Adrenal gland (tissue), 12 donors: ENCODE results near the gene NAT10. TPM values are rescaled to one million over a fixed set of nuclear protein-coding genes. Genes with fewer than 3 reads are reported as not detected.

Experiments used
- DNase-seq, 7 donors: peaks; one replicate each; pipeline ENCODE4 v3.0.0-alpha.2; 2019 to 2020
- H3K27ac ChIP-seq, 5 donors: fragments of 200-600 bp; sonication (generic) in 4 of 5; 1 replicate in 3 of 5; 2 replicates in 2 of 5; pipeline versions ENCODE4 v1.5.1 to v1.8.0; 2016 to 2020; ENCODE audit warnings: mild to moderate bottlenecking in 1 of 5
- H3K27me3 ChIP-seq: fragments of 200-600 bp; 2 replicates; pipeline ENCODE4 v1.8.0; 2021
- H3K36me3 ChIP-seq, 2 donors: fragments of 200-600 bp; replicated peaks in 1 of 2; 1 replicate in 1 of 2; 2 replicates in 1 of 2; pipeline versions ENCODE4 v1.5.1 to v1.8.0; 2018 to 2022
- H3K4me1 ChIP-seq, 2 donors: fragments of 200-600 bp; replicated peaks in 1 of 2; 1 replicate in 1 of 2; 2 replicates in 1 of 2; pipeline versions ENCODE4 v1.5.1 to v1.8.0; 2018 to 2021
- H3K4me3 ChIP-seq, 4 donors: fragments of 200-600 bp; sonication (generic) in 3 of 4; one replicate each; pipeline ENCODE4 v1.5.1; 2016 to 2018
- H3K9me3 ChIP-seq, 3 donors: fragments of 200-600 bp; sonication (generic) in 1 of 3; replicated peaks in 1 of 3; 1 replicate in 2 of 3; 2 replicates in 1 of 3; pipeline versions ENCODE4 v1.5.1 to v1.8.0; 2016 to 2021
- CTCF ChIP-seq, 6 experiments: fragments of 450-650 bp in 4 of 6; fragments of 200-600 bp in 2 of 6; sonication (generic) in 1 of 6; IDR thresholded peaks; 1 replicate in 5 of 6; 2 replicates in 1 of 6; pipeline versions ENCODE4 v1.5.1 to v1.8.0; 2016 to 2021; ENCODE audit warnings: antibody characterized with exemption in 6 of 6, mild to moderate bottlenecking in 2 of 6, moderate library complexity in 1 of 6
- POLR2A ChIP-seq, 2 donors: fragments of 450-650 bp; IDR thresholded peaks; one replicate each; pipeline ENCODE4 v1.6.1; 2017; ENCODE audit warnings: antibody characterized with exemption in 2 of 2, mild to moderate bottlenecking in 2 of 2, moderate library complexity in 1 of 2
- WGBS, 4 donors: extraction: QIAGEN DNeasy Blood & Tissue Kit in 2 of 4; methylation state at CpG; one replicate each; pipeline versions ENCODE4 v1.1.5 to v1.1.7; 2013 to 2017; 5-methylcytosine and 5-hydroxymethylcytosine counted together
- intact Hi-C, 2 donors: fragments of 100-400 bp; cut with DNase I; formaldehyde crosslinking; loops; one replicate each; pipeline versions ENCODE4 v1.14.1 to v1.15.0; 2022 to 2023
- polyA plus RNA-seq, 3 donors: library from polyadenylated mRNA; stranded (reverse); fragments of 200-250 nt in 2 of 3; fragments of 350-450 nt in 1 of 3; fragmentation: Illumina TruSeq in 1 of 3; extraction: RNeasy Lipid Tissue Mini Kit (QIAGEN cat#74804) in 1 of 3; gene quantifications; one replicate each; pipeline ENCODE4 v1.2.3, GENCODE V29; 2013 to 2014
- total RNA-seq, 9 donors: library from RNA; depleted of rRNA in 4 of 9; stranded (reverse); fragments of >200 nt in 4 of 9; fragments of 120-200 nt in 1 of 9; fragmentation: NEBNext Ultra II Directional in 1 of 9; extraction: Animal tissue kit (Norgen Biotek cat#: 25700) in 1 of 9; gene quantifications; one replicate each; pipeline versions ENCODE4 v1.1.0 to v1.2.4, GENCODE V29; 2013 to 2023
- donor health status: healthy with polysubstance abuse.
- donor health status: Bipolar disorder and iron deficiency.
- donor health status: DM: yes; HTN: yes; CAD: no.
- donor health status: DM: no; HTN: no; CAD: no.
- donor health status: DM: no; HTN: no; CAD: no.
- donor health status: DM: yes; HTN: yes; CAD: no.

NAT10 gene
- total and polyA plus RNA-seq, 12 donors, result 16.8 to 65.2 (median 45.5) TPM

- H3K27me3 ChIP-seq, result no peaks in the 10 kb centered on the region
- peaks cover 0 to 4% of the 10 kb centered on the region in 2 donors for H3K36me3 ChIP-seq
- intact Hi-C loops, result loop anchor here (2.0 to 10.0 kb wide), 2 partner anchors 183 to 319 kb away; partner anchors contain the start of gene ABTB2 (in 1 of the 2)
- no peak overlapping the region for H3K27ac ChIP-seq
- H3K4me1 ChIP-seq, result peaks cover 0 to 13% of the 10 kb centered on the region in 2 donors
- no peak overlapping the region for H3K4me3 ChIP-seq
- no peaks in the 10 kb centered on the region for H3K9me3 ChIP-seq
- peak in 1 of 7 donors; percentile 37 for DNase-seq
- 83 to 86% (median 84%) methylated on average over 7 of the region's 7 CpGs for WGBS, 4 donors
- TF ChIP-seq POLR2A (IDR thresholded peaks at IDR 0.05) (no peak), CTCF (IDR thresholded peaks at IDR 0.05) (no peak)
Measured at GRCh38 chr11:34175284-34176019, 70.0 kb downstream of the NAT10 start.

- Histone ChIP-seq H3K9me3 (no peaks in the 10 kb centered on the region), H3K27ac (no peak overlapping the region), H3K27me3 (no peaks in the 10 kb centered on the region), H3K36me3 (no peaks in the 10 kb centered on the region), H3K4me1 (peaks cover 0 to 13% of the 10 kb centered on the region in 2 donors), H3K4me3 (no peak overlapping the region)
- intact Hi-C loops, result loop anchor here (10.0 kb wide), 1 partner anchor 318 kb away; no protein-coding TSS in a partner anchor
- WGBS, 4 donors, result 41 to 73% (median 49%) methylated on average over 2 of the region's 2 CpGs
- TF ChIP-seq CTCF (IDR thresholded peaks at IDR 0.05) (no peak), POLR2A (IDR thresholded peaks at IDR 0.05) (no peak)
- no peak for DNase-seq
Measured at GRCh38 chr11:34176751-34177209, 71.4 kb downstream of the NAT10 start.

GRCh38 chr11:34178209-34178821 is 72.9 kb downstream of the NAT10 start:
- TF ChIP-seq CTCF (IDR thresholded peaks at IDR 0.05), result no peak
- TF ChIP-seq POLR2A (IDR thresholded peaks at IDR 0.05), result no peak
- Histone ChIP-seq H3K27me3 (no peaks in the 10 kb centered on the region), H3K9me3 (no peaks in the 10 kb centered on the region), H3K27ac (no peak overlapping the region), H3K4me3 (no peak overlapping the region), H3K36me3 (no peaks in the 10 kb centered on the region), H3K4me1 (peaks cover 0 to 13% of the 10 kb centered on the region in 2 donors)
- intact Hi-C loops, result loop anchor here (10.0 kb wide), 1 partner anchor 316 kb away; no protein-coding TSS in a partner anchor
- 92 to 96% (median 94%) methylated on average over 10 of the region's 10 CpGs for WGBS, 4 donors
- no peak for DNase-seq

- Histone ChIP-seq H3K36me3 (no peaks in the 10 kb centered on the region), H3K4me1 (peaks cover 0 to 9% of the 10 kb centered on the region in 2 donors), H3K27ac (no peak overlapping the region), H3K27me3 (no peaks in the 10 kb centered on the region), H3K4me3 (no peak overlapping the region), H3K9me3 (no peaks in the 10 kb centered on the region)
- 83 to 93% (median 90%) methylated on average over 5 to 9 of the region's 9 CpGs for WGBS, 4 donors
- intact Hi-C loops, result loop anchor here (10.0 kb wide), 1 partner anchor 316 kb away; no protein-coding TSS in a partner anchor
- DNase-seq, result no peak
- TF ChIP-seq POLR2A (IDR thresholded peaks at IDR 0.05) (no peak), CTCF (IDR thresholded peaks at IDR 0.05) (no peak)
Measured at GRCh38 chr11:34179026-34179675, 73.7 kb downstream of the NAT10 start.
